Stimulated activated CD8-positive, alpha-beta memory T cell treated with anti-CD3 and anti-CD28 coated beads, Interleukin-15, amount 100 ng/mL, for 24 hours (primary cell): ENCODE measurements around the gene POLK.
"Not testable (repeated sequence)": the region's sequence is repeated elsewhere in the genome, so short reads cannot be mapped to it uniquely, and the experiment has no call there.

Experiments used
- DNase-seq: peaks from one replicate; pipeline ENCODE4 v3.0.0-alpha.2; 2020; ENCODE audit warnings: low read depth

Gene POLK

GRCh38 chr5:75510836-75511434, 756 bp upstream of the POLK start:
- DNase-seq = peak; percentile 29

DNA sequence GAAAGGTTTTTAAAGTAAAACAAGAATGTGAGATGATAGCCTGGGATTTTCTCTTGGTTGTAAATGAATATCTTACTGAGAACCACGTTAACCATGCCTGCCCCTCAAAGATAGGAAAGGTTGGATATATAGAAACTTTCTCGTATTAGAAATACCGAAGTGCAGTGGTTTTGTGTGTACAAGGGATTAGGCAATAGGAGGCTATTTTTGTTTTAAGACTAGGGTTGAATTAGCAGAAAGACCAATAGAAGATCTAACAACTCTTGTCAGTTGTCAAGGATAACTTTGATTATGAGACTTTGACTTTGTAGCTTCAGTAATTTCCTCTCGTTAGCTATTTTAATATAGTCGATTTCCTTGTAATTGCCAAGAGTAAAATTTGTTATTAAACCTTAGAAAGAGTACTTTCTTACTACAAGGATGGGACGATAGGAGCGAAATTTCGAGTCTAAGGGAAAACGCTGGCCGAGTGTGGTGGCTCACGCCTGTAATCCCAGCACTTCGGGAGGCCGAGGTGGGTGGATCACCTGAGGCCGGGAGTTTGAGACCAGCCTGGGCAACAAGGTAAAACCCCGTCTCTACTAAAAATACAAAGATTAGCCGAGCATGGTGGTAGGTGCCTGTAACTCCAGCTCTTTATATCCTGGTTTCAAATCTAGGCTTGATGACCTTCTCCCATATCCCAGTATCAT, 838 bp downstream of the POLK start:
- no peak for DNase-seq

DNA sequence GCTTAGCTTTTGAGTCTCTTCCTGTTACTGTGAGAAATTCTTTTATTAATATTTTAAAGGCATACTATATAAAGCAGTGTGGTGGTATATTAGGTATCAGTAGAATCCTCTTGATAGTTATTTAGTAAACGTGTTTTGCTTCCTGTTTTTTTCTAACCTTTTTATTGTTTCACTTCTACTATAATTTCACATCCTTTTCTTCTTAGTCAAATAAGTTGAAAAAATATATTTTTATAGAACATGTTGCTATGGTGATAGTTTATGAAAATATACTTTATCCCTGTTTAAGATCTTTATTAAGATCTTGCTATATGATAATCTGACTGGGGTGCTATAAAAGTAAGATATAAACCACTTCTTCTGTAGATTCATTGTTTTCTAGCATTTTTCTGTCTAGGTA, 2.1 kb downstream of the POLK start:
- no peak for DNase-seq

- DNase-seq = no peak
Measured at GRCh38 chr5:75514323-75514722, 2.6 kb downstream of the POLK start.

DNA sequence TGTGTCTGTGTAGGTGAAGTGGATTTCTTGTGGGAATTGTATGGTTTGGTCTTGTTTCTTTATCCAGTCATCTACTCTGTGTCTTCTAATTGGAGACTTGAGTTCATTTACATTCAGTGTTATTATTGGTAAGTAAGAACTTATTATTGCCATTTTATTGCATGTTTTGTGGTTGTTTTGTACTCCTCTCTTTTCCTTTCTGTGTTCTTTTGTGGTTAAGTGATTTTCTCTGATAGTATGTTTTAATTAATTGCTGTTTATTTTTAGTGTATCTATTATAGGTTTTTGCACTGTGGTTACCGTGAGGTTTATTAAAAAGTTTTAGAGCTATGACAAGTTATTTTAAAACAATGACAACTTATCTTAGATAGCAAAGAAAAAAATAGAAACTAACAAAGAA, 8.1 kb downstream of the POLK start:
- no peak for DNase-seq

DNA sequence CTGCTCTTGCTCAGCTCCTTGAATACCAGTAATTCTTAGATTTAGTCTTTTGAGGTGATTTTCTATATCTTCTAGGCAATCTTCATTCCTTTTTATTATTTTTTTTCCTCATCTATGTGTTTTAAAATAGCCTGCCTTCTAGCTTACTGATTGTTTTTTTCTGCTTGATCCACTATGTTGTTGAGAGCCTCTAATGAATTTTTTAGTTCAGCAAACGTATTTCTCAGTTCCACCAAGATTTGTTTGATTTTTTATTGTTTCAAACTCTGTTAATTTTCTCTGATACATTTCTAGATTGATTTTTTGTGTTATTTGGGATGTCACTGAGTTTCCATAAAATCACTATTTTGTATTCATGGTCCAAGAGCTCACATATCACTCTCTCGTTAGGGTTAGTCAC, 9.5 kb downstream of the POLK start:
- no peak for DNase-seq

- no peak for DNase-seq
Measured at GRCh38 chr5:75522025-75522424, 10.3 kb downstream of the POLK start.

GRCh38 chr5:75522542-75522941, 10.9 kb downstream of the POLK start:
- DNase-seq = no peak

GRCh38 chr5:75523275-75523674, 11.6 kb downstream of the POLK start:
- DNase-seq = no peak

DNA sequence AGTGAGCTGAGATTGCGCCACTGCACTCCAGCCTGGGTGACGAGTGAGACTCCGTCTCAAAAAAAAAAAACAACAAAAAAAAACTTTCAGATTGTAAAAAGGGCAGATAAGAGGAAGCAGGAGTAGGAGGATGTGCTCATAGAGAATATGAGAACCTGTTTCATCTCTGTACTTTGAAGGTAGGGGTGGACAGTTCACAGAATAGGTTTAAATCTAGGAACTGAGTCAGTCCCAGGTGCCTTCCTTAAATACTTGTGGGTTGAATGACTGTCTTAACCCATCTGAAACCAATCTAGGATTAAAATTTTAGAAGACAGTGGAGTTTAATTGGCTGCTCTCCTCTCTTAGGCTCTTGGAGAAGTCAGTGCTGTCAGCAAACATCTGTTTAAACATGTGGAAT, 12.4 kb downstream of the POLK start:
- DNase-seq = no peak

GRCh38 chr5:75524591-75524990, 12.9 kb downstream of the POLK start:
- DNase-seq = no peak

- DNase-seq = no peak
Measured at GRCh38 chr5:75525344-75525743, 13.7 kb downstream of the POLK start.

GRCh38 chr5:75526070-75526469, 14.4 kb downstream of the POLK start:
- DNase-seq = no peak

DNA sequence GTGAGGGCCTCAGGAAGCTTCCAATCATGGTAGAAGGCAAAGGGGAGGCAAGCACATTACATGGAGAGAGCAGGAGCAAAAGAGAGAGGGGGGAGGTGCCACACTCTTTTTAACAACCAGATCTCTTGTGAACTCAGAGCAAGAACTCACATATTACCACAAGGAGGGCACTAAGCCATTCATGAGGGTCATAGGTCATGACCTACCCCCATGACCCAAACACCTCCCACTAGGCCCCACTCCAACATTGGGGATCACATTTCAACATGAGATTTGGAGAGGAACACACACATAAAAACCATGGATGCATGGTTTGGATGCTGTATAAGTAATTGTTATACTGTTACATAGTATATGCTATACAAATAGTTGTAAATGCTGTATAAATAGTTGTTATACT, 17.5 kb downstream of the POLK start:
- no peak for DNase-seq

DNA sequence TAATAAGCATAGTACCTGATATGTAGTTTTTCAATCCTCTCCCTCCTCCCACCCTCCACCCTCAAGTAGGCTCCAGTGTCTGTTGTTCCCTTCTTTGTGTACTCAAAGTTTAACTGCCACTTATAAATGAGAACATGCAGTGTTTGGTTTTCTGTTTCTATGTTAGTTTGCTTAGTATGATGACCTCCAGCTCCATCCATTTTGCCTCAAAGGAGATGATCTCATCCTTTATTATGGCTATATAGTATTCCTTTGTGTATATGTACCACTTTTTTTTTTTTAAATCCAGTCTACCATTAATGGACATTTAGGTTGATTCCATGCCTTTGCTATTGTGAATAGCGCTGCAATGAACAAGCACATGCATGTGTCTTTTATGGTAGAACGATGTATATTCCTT, 20.5 kb downstream of the POLK start:
- DNase-seq = no peak

DNA sequence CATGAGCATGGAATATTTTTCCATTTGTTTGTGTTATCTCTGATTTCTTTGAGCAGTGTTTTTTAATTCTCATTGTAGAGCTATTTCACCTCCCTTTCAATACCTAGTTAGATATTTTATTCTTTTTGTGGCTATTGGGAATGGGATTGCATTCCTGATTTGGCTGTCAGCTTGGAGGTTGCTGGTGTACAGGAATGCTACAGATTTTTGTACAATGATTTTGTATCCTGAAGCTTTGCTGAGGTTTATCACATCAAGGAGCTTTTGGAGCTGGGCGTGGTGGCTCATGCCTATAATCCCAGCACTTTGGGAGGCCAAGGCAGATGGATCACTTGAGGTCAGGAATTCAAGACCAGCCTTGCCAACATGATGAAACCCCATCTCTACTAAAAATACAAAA, 22.0 kb downstream of the POLK start:
- not testable (repeated sequence) for DNase-seq

GRCh38 chr5:75534734-75535133, 23.0 kb downstream of the POLK start:
- DNase-seq = no peak

DNA sequence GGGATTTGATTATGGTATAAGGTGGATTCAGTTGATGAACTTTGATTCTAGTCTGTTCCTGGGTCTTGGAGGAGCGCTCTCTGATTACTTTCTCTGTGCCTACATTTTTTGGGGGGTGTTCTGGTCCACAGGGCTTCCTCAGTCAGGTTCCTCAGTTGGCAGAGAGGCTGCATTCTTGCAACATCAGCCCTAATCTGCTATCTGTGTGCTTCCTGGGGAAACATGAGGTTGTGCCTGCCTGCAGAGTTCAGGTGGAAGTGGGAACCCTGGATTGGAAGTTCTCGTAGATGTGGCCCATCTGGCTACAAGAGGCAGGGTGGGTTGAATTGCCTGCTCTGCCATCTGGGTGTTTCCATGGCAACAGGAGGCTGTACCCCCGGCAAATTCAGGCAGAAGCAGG, 24.5 kb downstream of the POLK start:
- DNase-seq = no peak

- DNase-seq = no peak
Measured at GRCh38 chr5:75536694-75537360, 25.1 kb downstream of the POLK start.

DNA sequence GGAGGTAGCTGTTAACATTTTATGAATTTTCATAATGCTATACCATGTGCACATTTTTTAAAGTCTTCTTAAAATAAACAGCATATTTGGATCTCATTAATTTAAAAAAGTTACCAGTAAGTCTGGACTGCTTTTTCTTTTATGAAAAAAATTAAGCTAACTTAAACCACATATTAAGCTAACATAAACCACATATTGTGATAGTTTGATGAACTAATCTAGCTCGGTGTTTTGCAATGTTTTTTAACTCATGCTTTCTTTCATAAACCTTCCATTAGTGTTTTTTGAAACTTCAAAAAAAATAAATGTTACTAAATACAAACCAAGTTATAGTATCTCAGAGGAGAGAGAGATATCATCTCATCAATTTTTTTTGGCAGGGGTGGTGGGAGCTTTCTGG, 26.5 kb downstream of the POLK start:
- DNase-seq = no peak

- DNase-seq = no peak
Measured at GRCh38 chr5:75545131-75545530, 33.4 kb downstream of the POLK start.

DNA sequence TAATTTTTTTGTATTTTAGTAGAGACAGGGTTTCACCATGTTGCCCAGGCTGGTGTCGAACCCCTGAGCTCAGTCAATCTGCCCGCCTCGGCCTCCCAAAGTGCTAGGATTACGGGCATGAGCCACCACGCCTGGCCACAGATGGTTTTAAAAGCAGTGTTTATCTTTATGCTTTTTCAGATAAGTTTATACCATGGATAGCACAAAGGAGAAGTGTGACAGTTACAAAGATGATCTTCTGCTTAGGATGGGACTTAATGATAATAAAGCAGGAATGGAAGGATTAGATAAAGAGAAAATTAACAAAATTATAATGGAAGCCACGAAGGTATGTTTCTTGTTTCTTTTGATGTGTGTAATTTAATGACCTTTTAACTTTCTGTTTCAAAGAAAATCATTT, 35.1 kb downstream of the POLK start:
- no peak for DNase-seq

- no peak for DNase-seq
Measured at GRCh38 chr5:75547812-75548211, 36.1 kb downstream of the POLK start.

- DNase-seq = no peak
Measured at GRCh38 chr5:75550597-75550996, 38.9 kb downstream of the POLK start.
